HEK293 (cell line): Measurements from ENCODE around the gene SMARCA2.

Experiments
- PATZ1 ChIP-seq: fragments of 450-650 bp; formaldehyde crosslinking; IDR thresholded peaks from 2 replicates; pipeline ENCODE4 v1.5.1; 2016; ENCODE audit warnings: missing biosample characterization, missing genetic modification characterization
- ZIC2 ChIP-seq: fragments of 450-650 bp; formaldehyde crosslinking; IDR thresholded peaks from 2 replicates; pipeline ENCODE4 v1.5.1; 2016; ENCODE audit warnings: missing biosample characterization, missing genetic modification characterization
- ZNF112 ChIP-seq: fragments of 450-650 bp; formaldehyde crosslinking; IDR thresholded peaks from 2 replicates; pipeline ENCODE4 v1.5.0; 2017; ENCODE audit warnings: missing biosample characterization, missing genetic modification characterization
- ZNF274 ChIP-seq, 2 experiments: fragments of 200-500 bp in 1 of 2; fragments of 450-650 bp in 1 of 2; sonication (Bioruptor generic) in 1 of 2; formaldehyde crosslinking in 1 of 2; IDR thresholded peaks; 2 replicates each; pipeline versions ENCODE4 v1.5.1 to v1.6.1; 2014 to 2016; ENCODE audit warnings: borderline replicate concordance in 1 of 2, inconsistent platforms in 1 of 2, low read length in 1 of 2, missing biosample characterization in 1 of 2, missing genetic modification characterization in 1 of 2
- ZNF48 ChIP-seq: fragments of 450-650 bp; formaldehyde crosslinking; IDR thresholded peaks from 2 replicates; pipeline ENCODE4 v1.5.1; 2016; ENCODE audit warnings: missing biosample characterization, missing genetic modification characterization
- ZNF549 ChIP-seq: fragments of 450-650 bp; IDR thresholded peaks from 2 replicates; pipeline ENCODE4 v1.5.1; 2018; ENCODE audit warnings: missing biosample characterization, missing genetic modification characterization, mild to moderate bottlenecking, inconsistent platforms, moderate library complexity
- ZNF701 ChIP-seq: fragments of 450-650 bp; formaldehyde crosslinking; IDR thresholded peaks from 2 replicates; pipeline ENCODE4 v1.5.1; 2016; ENCODE audit warnings: missing biosample characterization, missing genetic modification characterization
- ZSCAN16 ChIP-seq: fragments of 450-650 bp; formaldehyde crosslinking; IDR thresholded peaks from 2 replicates; pipeline ENCODE4 v1.5.1; 2016; ENCODE audit warnings: missing biosample characterization, missing genetic modification characterization
- TF ChIP-seq, protein P1 (sequence below): fragments of 450-650 bp; formaldehyde crosslinking; IDR thresholded peaks from 2 replicates; pipeline ENCODE4 v1.5.1; 2016; ENCODE audit warnings: missing biosample characterization, missing genetic modification characterization
- TF ChIP-seq, protein P2 (sequence below): fragments of 450-650 bp; formaldehyde crosslinking; conservative IDR thresholded peaks from 2 replicates; pipeline ENCODE4 v1.5.1; 2016; ENCODE audit warnings: low read depth, missing biosample characterization, missing genetic modification characterization
- TF ChIP-seq, protein P3 (sequence below): fragments of 450-650 bp; formaldehyde crosslinking; IDR thresholded peaks from 2 replicates; pipeline ENCODE4 v1.5.1; 2016; ENCODE audit warnings: missing biosample characterization, missing genetic modification characterization

DNA sequence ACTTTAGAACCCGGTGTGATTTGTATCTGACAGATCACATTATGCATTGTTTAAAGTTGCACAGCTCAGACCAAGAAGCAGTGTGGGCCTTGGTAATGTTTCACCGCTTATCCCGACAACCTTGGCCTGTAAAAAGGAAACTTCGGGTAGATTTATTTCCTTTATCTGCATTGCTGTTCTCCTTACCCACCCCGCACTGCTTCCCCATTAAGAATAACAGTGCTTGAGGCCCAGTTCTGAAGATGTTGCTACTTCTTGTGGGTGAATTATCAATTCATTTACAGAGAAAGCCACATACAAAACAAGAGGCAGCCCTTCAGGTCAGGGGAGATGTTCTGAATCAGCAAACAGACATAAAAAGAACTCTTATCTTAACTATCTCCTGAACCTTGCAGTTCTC lies 8.4 kb downstream of the SMARCA2 start:
- TF ChIP-seq PATZ1 (tag by site-specific recombination): no peak
- TF ChIP-seq, protein P1, sequence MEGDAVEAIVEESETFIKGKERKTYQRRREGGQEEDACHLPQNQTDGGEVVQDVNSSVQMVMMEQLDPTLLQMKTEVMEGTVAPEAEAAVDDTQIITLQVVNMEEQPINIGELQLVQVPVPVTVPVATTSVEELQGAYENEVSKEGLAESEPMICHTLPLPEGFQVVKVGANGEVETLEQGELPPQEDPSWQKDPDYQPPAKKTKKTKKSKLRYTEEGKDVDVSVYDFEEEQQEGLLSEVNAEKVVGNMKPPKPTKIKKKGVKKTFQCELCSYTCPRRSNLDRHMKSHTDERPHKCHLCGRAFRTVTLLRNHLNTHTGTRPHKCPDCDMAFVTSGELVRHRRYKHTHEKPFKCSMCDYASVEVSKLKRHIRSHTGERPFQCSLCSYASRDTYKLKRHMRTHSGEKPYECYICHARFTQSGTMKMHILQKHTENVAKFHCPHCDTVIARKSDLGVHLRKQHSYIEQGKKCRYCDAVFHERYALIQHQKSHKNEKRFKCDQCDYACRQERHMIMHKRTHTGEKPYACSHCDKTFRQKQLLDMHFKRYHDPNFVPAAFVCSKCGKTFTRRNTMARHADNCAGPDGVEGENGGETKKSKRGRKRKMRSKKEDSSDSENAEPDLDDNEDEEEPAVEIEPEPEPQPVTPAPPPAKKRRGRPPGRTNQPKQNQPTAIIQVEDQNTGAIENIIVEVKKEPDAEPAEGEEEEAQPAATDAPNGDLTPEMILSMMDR (tag by site-specific recombination): no peak
- TF ChIP-seq ZNF701 (tag by site-specific recombination): no peak
- TF ChIP-seq, protein P2, sequence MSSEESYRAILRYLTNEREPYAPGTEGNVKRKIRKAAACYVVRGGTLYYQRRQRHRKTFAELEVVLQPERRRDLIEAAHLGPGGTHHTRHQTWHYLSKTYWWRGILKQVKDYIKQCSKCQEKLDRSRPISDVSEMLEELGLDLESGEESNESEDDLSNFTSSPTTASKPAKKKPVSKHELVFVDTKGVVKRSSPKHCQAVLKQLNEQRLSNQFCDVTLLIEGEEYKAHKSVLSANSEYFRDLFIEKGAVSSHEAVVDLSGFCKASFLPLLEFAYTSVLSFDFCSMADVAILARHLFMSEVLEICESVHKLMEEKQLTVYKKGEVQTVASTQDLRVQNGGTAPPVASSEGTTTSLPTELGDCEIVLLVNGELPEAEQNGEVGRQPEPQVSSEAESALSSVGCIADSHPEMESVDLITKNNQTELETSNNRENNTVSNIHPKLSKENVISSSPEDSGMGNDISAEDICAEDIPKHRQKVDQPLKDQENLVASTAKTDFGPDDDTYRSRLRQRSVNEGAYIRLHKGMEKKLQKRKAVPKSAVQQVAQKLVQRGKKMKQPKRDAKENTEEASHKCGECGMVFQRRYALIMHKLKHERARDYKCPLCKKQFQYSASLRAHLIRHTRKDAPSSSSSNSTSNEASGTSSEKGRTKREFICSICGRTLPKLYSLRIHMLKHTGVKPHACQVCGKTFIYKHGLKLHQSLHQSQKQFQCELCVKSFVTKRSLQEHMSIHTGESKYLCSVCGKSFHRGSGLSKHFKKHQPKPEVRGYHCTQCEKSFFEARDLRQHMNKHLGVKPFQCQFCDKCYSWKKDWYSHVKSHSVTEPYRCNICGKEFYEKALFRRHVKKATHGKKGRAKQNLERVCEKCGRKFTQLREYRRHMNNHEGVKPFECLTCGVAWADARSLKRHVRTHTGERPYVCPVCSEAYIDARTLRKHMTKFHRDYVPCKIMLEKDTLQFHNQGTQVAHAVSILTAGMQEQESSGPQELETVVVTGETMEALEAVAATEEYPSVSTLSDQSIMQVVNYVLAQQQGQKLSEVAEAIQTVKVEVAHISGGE: no peak
- TF ChIP-seq ZNF274 (IDR thresholded peaks at IDR 0.05; ENCODE audit: low read length): no peak
- no peak for TF ChIP-seq ZNF274 (tag by site-specific recombination; IDR thresholded peaks at IDR 0.05; ENCODE audit: borderline replicate concordance)
- TF ChIP-seq ZSCAN16 (tag by site-specific recombination): no peak
- TF ChIP-seq, protein P3, sequence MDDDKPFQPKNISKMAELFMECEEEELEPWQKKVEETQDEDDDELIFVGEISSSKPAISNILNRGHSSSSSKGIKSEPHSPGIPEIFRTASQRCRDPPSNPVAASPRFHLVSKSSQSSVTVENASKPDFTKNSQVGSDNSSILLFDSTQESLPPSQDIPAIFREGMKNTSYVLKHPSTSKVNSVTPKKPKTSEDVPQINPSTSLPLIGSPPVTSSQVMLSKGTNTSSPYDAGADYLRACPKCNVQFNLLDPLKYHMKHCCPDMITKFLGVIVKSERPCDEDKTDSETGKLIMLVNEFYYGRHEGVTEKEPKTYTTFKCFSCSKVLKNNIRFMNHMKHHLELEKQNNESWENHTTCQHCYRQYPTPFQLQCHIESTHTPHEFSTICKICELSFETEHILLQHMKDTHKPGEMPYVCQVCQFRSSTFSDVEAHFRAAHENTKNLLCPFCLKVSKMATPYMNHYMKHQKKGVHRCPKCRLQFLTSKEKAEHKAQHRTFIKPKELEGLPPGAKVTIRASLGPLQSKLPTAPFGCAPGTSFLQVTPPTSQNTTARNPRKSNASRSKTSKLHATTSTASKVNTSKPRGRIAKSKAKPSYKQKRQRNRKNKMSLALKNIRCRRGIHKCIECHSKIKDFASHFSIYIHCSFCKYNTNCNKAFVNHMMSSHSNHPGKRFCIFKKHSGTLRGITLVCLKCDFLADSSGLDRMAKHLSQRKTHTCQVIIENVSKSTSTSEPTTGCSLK (tag by site-specific recombination): no peak
- no peak for TF ChIP-seq ZIC2 (tag by site-specific recombination)
- no peak for TF ChIP-seq ZNF112 (tag by site-specific recombination)
- no peak for TF ChIP-seq ZNF549 (tag by site-specific recombination)
- TF ChIP-seq ZNF48 (tag by site-specific recombination): no peak
